K562 (cell line): Measurements from ENCODE around the gene FILIP1. TPM values are rescaled to one million over a fixed set of nuclear protein-coding genes. Genes with fewer than 3 reads are reported as not detected.

Source experiments
- CTCF ChIP-seq, 3 experiments: IDR thresholded peaks in 2 of 3; conservative IDR thresholded peaks in 1 of 3; 2 replicates each; pipeline ENCODE4 v1.5.1; 2011 to 2012; ENCODE audit warnings: low read length in 3 of 3, mild to moderate bottlenecking in 3 of 3, control low read depth in 2 of 3, improper control_type of control experiment in 1 of 3, inconsistent platforms in 1 of 3, low read depth in 1 of 3, mixed read lengths in 1 of 3, moderate library complexity in 1 of 3; ENCODE audit not compliant: insufficient read depth in 2 of 3
- DEAF1 ChIP-seq: fragments of 450-650 bp; formaldehyde crosslinking; IDR thresholded peaks from 2 replicates; pipeline ENCODE4 v1.4.0; 2020; ENCODE audit warnings: mild to moderate bottlenecking, moderate library complexity
- FOXP4 ChIP-seq: sonication (generic); formaldehyde crosslinking; IDR thresholded peaks from 2 replicates; pipeline ENCODE4 v1.8.0; 2022; ENCODE audit warnings: mild to moderate bottlenecking, missing genetic modification reagents, borderline replicate concordance
- POLR2H ChIP-seq: IDR thresholded peaks from 2 replicates; pipeline ENCODE4 v1.6.1; 2016; ENCODE audit warnings: missing genetic modification characterization, low read depth, mild to moderate bottlenecking, control low read depth, missing compliant biosample characterization, moderate library complexity
- SREBF2 ChIP-seq: sonication (generic); formaldehyde crosslinking; IDR thresholded peaks from 2 replicates; pipeline ENCODE4 v1.4.0; 2020; ENCODE audit warnings: mild to moderate bottlenecking, missing genetic modification reagents
- ZNF124 ChIP-seq: sonication (generic); formaldehyde crosslinking; IDR thresholded peaks from 2 replicates; pipeline ENCODE4 v1.8.1; 2022; ENCODE audit warnings: missing genetic modification reagents
- ZNF764 ChIP-seq: fragments of 250-450 bp; sonication (Bioruptor Pico); IDR thresholded peaks from 2 replicates; pipeline ENCODE4 v1.4.0; 2020; ENCODE audit warnings: low read depth, mild to moderate bottlenecking, moderate library complexity
- polyA plus RNA-seq, 8 experiments: library from polyadenylated mRNA; depleted of rRNA in 4 of 8; stranded (reverse) in 5 of 8; unstranded in 3 of 8; fragments of >200 nt; fragmentation: Nextera tagmentation in 2 of 8; fragmentation: Illumina TruSeq in 1 of 8; extraction: Ambion mirVana in 2 of 8; extraction: Trizol in 1 of 8; gene quantifications; 2 replicates each; pipeline versions ENCODE4 v1.2.1 to v1.2.3, GENCODE V29; 2011 to 2014; ENCODE audit warnings: inconsistent platforms in 1 of 8, missing spikeins in 1 of 8
- total RNA-seq, 7 experiments: library from RNA; depleted of rRNA in 6 of 7; stranded (reverse); fragments of >200 nt in 6 of 7; fragmentation: Illumina TruSeq in 2 of 7; extraction: Trizol in 2 of 7; gene quantifications; 2 replicates each; pipeline versions ENCODE4 v1.2.1 to v1.2.3, GENCODE V29; 2011 to 2021; ENCODE audit warnings: low replicate concordance in 1 of 7
- TF ChIP-seq, protein P1 (sequence below): fragments of 250-450 bp; sonication (Bioruptor Pico); IDR thresholded peaks from 2 replicates; pipeline ENCODE4 v1.4.0; 2020
- TF ChIP-seq, protein P2 (sequence below): sonication (generic); formaldehyde crosslinking; IDR thresholded peaks from 2 replicates; pipeline ENCODE4 v1.8.1; 2023; ENCODE audit warnings: missing genetic modification reagents, mild to moderate bottlenecking, borderline replicate concordance

FILIP1 gene
- total and polyA plus RNA-seq, 9 of the 15 experiments (the other 6 are each of a cell fraction or from before 2014, with no cell fraction given), result 0.03 to 0.25 (median 0.10) TPM; not detected in 1

- TF ChIP-seq FOXP4 (CRISPR knock-in tag) (no peak), POLR2H (tag) (no peak), ZNF764 (CRISPR knock-in tag) (no peak), CTCF (IDR thresholded peaks at IDR 0.05 in 2 of 3, conservative IDR thresholded peaks at IDR 0.05 in 1 of 3; ENCODE audit: insufficient read depth in 2 of 3, low read depth in 1 of 3, low read length in 3 of 3) (peak; percentile 46 to 52 (median 47)), DEAF1 (CRISPR knock-in tag) (0 out of 2 replicates have a peak, but pooled peaks have one; percentile 25), ZNF124 (CRISPR knock-in tag) (no peak), SREBF2 (no peak)
- TF ChIP-seq, protein P1, sequence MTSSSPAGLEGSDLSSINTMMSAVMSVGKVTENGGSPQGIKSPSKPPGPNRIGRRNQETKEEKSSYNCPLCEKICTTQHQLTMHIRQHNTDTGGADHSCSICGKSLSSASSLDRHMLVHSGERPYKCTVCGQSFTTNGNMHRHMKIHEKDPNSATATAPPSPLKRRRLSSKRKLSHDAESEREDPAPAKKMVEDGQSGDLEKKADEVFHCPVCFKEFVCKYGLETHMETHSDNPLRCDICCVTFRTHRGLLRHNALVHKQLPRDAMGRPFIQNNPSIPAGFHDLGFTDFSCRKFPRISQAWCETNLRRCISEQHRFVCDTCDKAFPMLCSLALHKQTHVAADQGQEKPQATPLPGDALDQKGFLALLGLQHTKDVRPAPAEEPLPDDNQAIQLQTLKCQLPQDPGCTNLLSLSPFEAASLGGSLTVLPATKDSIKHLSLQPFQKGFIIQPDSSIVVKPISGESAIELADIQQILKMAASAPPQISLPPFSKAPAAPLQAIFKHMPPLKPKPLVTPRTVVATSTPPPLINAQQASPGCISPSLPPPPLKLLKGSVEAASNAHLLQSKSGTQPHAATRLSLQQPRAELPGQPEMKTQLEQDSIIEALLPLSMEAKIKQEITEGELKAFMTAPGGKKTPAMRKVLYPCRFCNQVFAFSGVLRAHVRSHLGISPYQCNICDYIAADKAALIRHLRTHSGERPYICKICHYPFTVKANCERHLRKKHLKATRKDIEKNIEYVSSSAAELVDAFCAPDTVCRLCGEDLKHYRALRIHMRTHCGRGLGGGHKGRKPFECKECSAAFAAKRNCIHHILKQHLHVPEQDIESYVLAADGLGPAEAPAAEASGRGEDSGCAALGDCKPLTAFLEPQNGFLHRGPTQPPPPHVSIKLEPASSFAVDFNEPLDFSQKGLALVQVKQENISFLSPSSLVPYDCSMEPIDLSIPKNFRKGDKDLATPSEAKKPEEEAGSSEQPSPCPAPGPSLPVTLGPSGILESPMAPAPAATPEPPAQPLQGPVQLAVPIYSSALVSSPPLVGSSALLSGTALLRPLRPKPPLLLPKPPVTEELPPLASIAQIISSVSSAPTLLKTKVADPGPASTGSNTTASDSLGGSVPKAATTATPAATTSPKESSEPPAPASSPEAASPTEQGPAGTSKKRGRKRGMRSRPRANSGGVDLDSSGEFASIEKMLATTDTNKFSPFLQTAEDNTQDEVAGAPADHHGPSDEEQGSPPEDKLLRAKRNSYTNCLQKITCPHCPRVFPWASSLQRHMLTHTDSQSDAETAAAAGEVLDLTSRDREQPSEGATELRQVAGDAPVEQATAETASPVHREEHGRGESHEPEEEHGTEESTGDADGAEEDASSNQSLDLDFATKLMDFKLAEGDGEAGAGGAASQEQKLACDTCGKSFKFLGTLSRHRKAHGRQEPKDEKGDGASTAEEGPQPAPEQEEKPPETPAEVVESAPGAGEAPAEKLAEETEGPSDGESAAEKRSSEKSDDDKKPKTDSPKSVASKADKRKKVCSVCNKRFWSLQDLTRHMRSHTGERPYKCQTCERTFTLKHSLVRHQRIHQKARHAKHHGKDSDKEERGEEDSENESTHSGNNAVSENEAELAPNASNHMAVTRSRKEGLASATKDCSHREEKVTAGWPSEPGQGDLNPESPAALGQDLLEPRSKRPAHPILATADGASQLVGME (CRISPR knock-in tag), result no peak
- TF ChIP-seq, protein P2, sequence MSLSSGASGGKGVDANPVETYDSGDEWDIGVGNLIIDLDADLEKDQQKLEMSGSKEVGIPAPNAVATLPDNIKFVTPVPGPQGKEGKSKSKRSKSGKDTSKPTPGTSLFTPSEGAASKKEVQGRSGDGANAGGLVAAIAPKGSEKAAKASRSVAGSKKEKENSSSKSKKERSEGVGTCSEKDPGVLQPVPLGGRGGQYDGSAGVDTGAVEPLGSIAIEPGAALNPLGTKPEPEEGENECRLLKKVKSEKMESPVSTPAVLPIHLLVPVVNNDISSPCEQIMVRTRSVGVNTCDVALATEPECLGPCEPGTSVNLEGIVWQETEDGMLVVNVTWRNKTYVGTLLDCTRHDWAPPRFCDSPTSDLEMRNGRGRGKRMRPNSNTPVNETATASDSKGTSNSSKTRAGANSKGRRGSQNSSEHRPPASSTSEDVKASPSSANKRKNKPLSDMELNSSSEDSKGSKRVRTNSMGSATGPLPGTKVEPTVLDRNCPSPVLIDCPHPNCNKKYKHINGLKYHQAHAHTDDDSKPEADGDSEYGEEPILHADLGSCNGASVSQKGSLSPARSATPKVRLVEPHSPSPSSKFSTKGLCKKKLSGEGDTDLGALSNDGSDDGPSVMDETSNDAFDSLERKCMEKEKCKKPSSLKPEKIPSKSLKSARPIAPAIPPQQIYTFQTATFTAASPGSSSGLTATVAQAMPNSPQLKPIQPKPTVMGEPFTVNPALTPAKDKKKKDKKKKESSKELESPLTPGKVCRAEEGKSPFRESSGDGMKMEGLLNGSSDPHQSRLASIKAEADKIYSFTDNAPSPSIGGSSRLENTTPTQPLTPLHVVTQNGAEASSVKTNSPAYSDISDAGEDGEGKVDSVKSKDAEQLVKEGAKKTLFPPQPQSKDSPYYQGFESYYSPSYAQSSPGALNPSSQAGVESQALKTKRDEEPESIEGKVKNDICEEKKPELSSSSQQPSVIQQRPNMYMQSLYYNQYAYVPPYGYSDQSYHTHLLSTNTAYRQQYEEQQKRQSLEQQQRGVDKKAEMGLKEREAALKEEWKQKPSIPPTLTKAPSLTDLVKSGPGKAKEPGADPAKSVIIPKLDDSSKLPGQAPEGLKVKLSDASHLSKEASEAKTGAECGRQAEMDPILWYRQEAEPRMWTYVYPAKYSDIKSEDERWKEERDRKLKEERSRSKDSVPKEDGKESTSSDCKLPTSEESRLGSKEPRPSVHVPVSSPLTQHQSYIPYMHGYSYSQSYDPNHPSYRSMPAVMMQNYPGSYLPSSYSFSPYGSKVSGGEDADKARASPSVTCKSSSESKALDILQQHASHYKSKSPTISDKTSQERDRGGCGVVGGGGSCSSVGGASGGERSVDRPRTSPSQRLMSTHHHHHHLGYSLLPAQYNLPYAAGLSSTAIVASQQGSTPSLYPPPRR, result no peak
Observed at GRCh38 chr6:75368151-75368779, 125.3 kb downstream of the FILIP1 start (continued).
